Measurements from ENCODE around the gene VIPAS39.
"Not testable (repeated sequence)": the region's sequence is repeated elsewhere in the genome, so short reads cannot be mapped to it uniquely, and the experiment has no call there.

Gene VIPAS39

GRCh38 chr14:77470224-77470870 lies 12.9 kb upstream of the VIPAS39 start:
- DNase-seq (ENCODE audit: low read depth in 1 of 2, low spot score in 1 of 2), result no peak

- DNase-seq (ENCODE audit: low read depth in 1 of 2, low spot score in 1 of 2), result no peak
Measured at GRCh38 chr14:77469539-77469938, 12.1 kb upstream of the VIPAS39 start.

GRCh38 chr14:77469067-77469505 lies 11.7 kb upstream of the VIPAS39 start:
- no peak for DNase-seq (ENCODE audit: low read depth in 1 of 2, low spot score in 1 of 2)

- DNase-seq (ENCODE audit: low read depth in 1 of 2, low spot score in 1 of 2), result no peak
Measured at GRCh38 chr14:77467801-77468200, 10.4 kb upstream of the VIPAS39 start.

- peak; percentile 11 to 32 for DNase-seq (ENCODE audit: low read depth in 1 of 2, low spot score in 1 of 2)
Measured at GRCh38 chr14:77459072-77459723, 1.8 kb upstream of the VIPAS39 start.

GRCh38 chr14:77458249-77458950 lies 999 bp upstream of the VIPAS39 start:
- DNase-seq (ENCODE audit: low read depth in 1 of 2, low spot score in 1 of 2), result no peak

- DNase-seq (ENCODE audit: low read depth in 1 of 2, low spot score in 1 of 2), result no peak
Measured at GRCh38 chr14:77457115-77457521, 283 bp downstream of the VIPAS39 start.

- DNase-seq (ENCODE audit: low read depth in 1 of 2, low spot score in 1 of 2), result no peak
Measured at GRCh38 chr14:77455966-77456640, 1.3 kb downstream of the VIPAS39 start.

GRCh38 chr14:77442196-77442595 lies 15.2 kb downstream of the VIPAS39 start:
- DNase-seq (ENCODE audit: low read depth in 1 of 2, low spot score in 1 of 2), result no peak

GRCh38 chr14:77439861-77440260 lies 17.5 kb downstream of the VIPAS39 start:
- no peak for DNase-seq (ENCODE audit: low read depth in 1 of 2, low spot score in 1 of 2)

GRCh38 chr14:77438596-77438995 lies 18.8 kb downstream of the VIPAS39 start:
- no peak for DNase-seq (ENCODE audit: low read depth in 1 of 2, low spot score in 1 of 2)

- DNase-seq (ENCODE audit: low read depth in 1 of 2, low spot score in 1 of 2), result no peak
Measured at GRCh38 chr14:77436042-77436441, 21.4 kb downstream of the VIPAS39 start.

- DNase-seq (ENCODE audit: low read depth in 1 of 2, low spot score in 1 of 2), result no peak
Measured at GRCh38 chr14:77426396-77426795, 31.0 kb downstream of the VIPAS39 start.

- no peak for DNase-seq (ENCODE audit: low read depth in 1 of 2, low spot score in 1 of 2)
Measured at GRCh38 chr14:77424862-77425261, 32.5 kb downstream of the VIPAS39 start.

GRCh38 chr14:77423423-77423822 lies 34.0 kb downstream of the VIPAS39 start, which contains the start of gene NOXRED1:
Gene NOXRED1 (minus strand): TSS chr14:77423523. CDS start chr14:77422889, 634 bp downstream.
- DNase-seq (ENCODE audit: low read depth in 1 of 2, low spot score in 1 of 2), result no peak

GRCh38 chr14:77421201-77421600 lies 36.2 kb downstream of the VIPAS39 start:
- DNase-seq (ENCODE audit: low read depth in 1 of 2, low spot score in 1 of 2), result no peak

GRCh38 chr14:77416836-77417235 lies 40.6 kb downstream of the VIPAS39 start:
- DNase-seq (ENCODE audit: low read depth in 1 of 2, low spot score in 1 of 2), result no peak

- DNase-seq (ENCODE audit: low read depth in 1 of 2, low spot score in 1 of 2), result not testable (repeated sequence)
Measured at GRCh38 chr14:77416098-77416497, 41.3 kb downstream of the VIPAS39 start.

- DNase-seq (ENCODE audit: low read depth in 1 of 2, low spot score in 1 of 2), result not testable (repeated sequence)
Measured at GRCh38 chr14:77415403-77416030, 41.9 kb downstream of the VIPAS39 start.

GRCh38 chr14:77409131-77409533 lies 48.3 kb downstream of the VIPAS39 start:
- DNase-seq (ENCODE audit: low read depth in 1 of 2, low spot score in 1 of 2), result no peak

- DNase-seq (ENCODE audit: low read depth in 1 of 2, low spot score in 1 of 2), result no peak
Measured at GRCh38 chr14:77407158-77407557, 50.2 kb downstream of the VIPAS39 start.
